Heart right ventricle (tissue), 16 donors: Measurements from ENCODE around the gene COMT. TPM values are rescaled to one million over a fixed set of nuclear protein-coding genes. Genes with fewer than 3 reads are reported as not detected.
A peak's percentile ranks its signal among the peaks of the same experiment; 100 is the strongest.

Source experiments
- ATAC-seq, 8 donors: fragments of 200-7000 bp; cut with Tn5 transposase; one replicate each; pipeline ENCODE4 v1.9.1; 2020; ENCODE audit warnings: mild to moderate bottlenecking in 8 of 8, moderate library complexity in 8 of 8, moderate number of reproducible peaks in 1 of 8
- DNase-seq, 2 donors: peaks; one replicate each; pipeline ENCODE4 v3.0.0-alpha.2; 2020
- H3K27ac ChIP-seq, 10 donors: fragments of 200-600 bp; sonication (generic) in 2 of 10; one replicate each; pipeline versions ENCODE4 v1.5.0 to v1.8.0; 2020 to 2022; ENCODE audit warnings: mild to moderate bottlenecking in 3 of 10
- H3K27me3 ChIP-seq, 7 donors: fragments of 200-600 bp; one replicate each; pipeline ENCODE4 v1.8.0; 2021 to 2022; ENCODE audit warnings: mild to moderate bottlenecking in 2 of 7
- H3K36me3 ChIP-seq, 9 donors: fragments of 200-600 bp; sonication (generic) in 1 of 9; one replicate each; pipeline versions ENCODE4 v1.5.0 to v1.8.0; 2020 to 2022; ENCODE audit warnings: mild to moderate bottlenecking in 2 of 9
- H3K4me1 ChIP-seq, 9 donors: fragments of 200-600 bp; sonication (generic) in 1 of 9; one replicate each; pipeline versions ENCODE4 v1.5.0 to v1.8.0; 2020 to 2022; ENCODE audit warnings: mild to moderate bottlenecking in 4 of 9
- H3K4me3 ChIP-seq, 10 donors: fragments of 200-600 bp; sonication (generic) in 2 of 10; one replicate each; pipeline versions ENCODE4 v1.5.0 to v1.8.0; 2020 to 2022; ENCODE audit warnings: mild to moderate bottlenecking in 7 of 10, moderate library complexity in 2 of 10
- H3K9me3 ChIP-seq, 11 donors: fragments of 200-600 bp in 10 of 11; sonication (generic) in 2 of 11; one replicate each; pipeline versions ENCODE4 v1.5.0 to v1.8.0; 2013 to 2022; ENCODE audit warnings: mild to moderate bottlenecking in 2 of 11, control low read depth in 1 of 11, moderate library complexity in 1 of 11
- CTCF ChIP-seq, 9 donors: fragments of 200-600 bp; sonication (generic) in 2 of 9; IDR thresholded peaks; one replicate each; pipeline versions ENCODE4 v1.5.0 to v1.8.0; 2021 to 2022; ENCODE audit warnings: antibody characterized with exemption in 9 of 9, mild to moderate bottlenecking in 5 of 9, moderate library complexity in 1 of 9
- WGBS, 2 donors: extraction: QIAGEN DNeasy Blood & Tissue Kit; methylation state at CpG; one replicate each; pipeline ENCODE4 v1.1.7; 2013; ENCODE audit warnings: inconsistent platforms in 1 of 2; 5-methylcytosine and 5-hydroxymethylcytosine counted together
- intact Hi-C, 10 donors: fragments of 100-400 bp; cut with DNase I; formaldehyde crosslinking; loops; one replicate each; pipeline versions ENCODE4 v1.11.1 to v1.14.2; 2022
- polyA plus RNA-seq, 2 donors: library from polyadenylated mRNA; stranded (reverse); fragments of 200-250 nt; gene quantifications; one replicate each; pipeline ENCODE4 v1.2.3, GENCODE V29; 2013
- total RNA-seq, 10 donors: library from RNA; stranded (reverse); fragmentation: NEBNext Ultra II Directional in 3 of 10; extraction: Animal tissue kit (Norgen Biotek cat#: 25700) in 3 of 10; gene quantifications; one replicate each; pipeline versions ENCODE4 v1.2.1 to v1.2.4, GENCODE V29; 2021 to 2023
- donor health status: Arrhythmogenic right ventricular cardiomyopathy.
- donor health status: ischemic (EF 13 %, LVEDD 7.1; RV severe dilation, severe dysfunction).
- donor health status: healthy with polysubstance abuse.
- donor health status: DM: no; HTN: yes; CAD: no.
- donor health status: DM: no; HTN: no; CAD: no.
- donor health status: ischemic (EF 25% LVEDD 6.9; RV normal size, moderate dysfunction).
- donor health status: ischemic (EF 25% LVEDD 5.7; RV mildly dilated, moderate dysfunction).
- donor health status: healthy.
- donor health status: DM: yes; HTN: yes; CAD: no.
- donor health status: Ischemic cardiomyopathy.
- donor health status: ischemic (EF 35%, LVEDD 5.7; RV mildly dilated, moderate dysfunction).
- donor health status: nonischemic (EF 11% LVEDD 7.7; RV severe dilation, severe dysfunction).
- donor health status: DM: yes; HTN: yes; CAD: no.
- donor health status: PGD.
- donor health status: ischemic (EF 29% LVEDD 5.4; RV normal size, mild dysfunction).
- donor health status: nonischemic (EF 23%, LVEDD 6.1; RV moderate dilation, normal function).

Gene COMT
- total and polyA plus RNA-seq, 12 donors, result 42.9 to 273 (median 101) TPM

- WGBS, 2 donors, result 93 to 94% methylated on average over 15 of the region's 15 CpGs
- Histone ChIP-seq H3K4me1 (peaks cover 0 to 30% (median 13%) of the 10 kb centered on the region in 9 donors), H3K9me3 (no peaks in the 10 kb centered on the region), H3K36me3 (peaks cover 0 to 61% (median 16%) of the 10 kb centered on the region in 9 donors), H3K4me3 (no peak overlapping the region), H3K27me3 (no peaks in the 10 kb centered on the region), H3K27ac (no peak overlapping the region)
- DNase-seq, result no peak
- no peak for ATAC-seq
- intact Hi-C loops, result loop anchor here in 2 of 10 donors (5.0 to 10.0 kb wide), 2 partner anchors 49 to 51 kb away; no protein-coding TSS in a partner anchor
- TF ChIP-seq CTCF (IDR thresholded peaks at IDR 0.05), result no peak
Observed at GRCh38 chr22:19893363-19893762, 48.2 kb upstream of the COMT start.

GRCh38 chr22:19895160-19895849 lies 46.3 kb upstream of the COMT start:
- Histone ChIP-seq H3K36me3 (peaks cover 0 to 65% (median 16%) of the 10 kb centered on the region in 9 donors), H3K4me3 (no peak overlapping the region), H3K27me3 (no peaks in the 10 kb centered on the region), H3K27ac (no peak overlapping the region), H3K4me1 (peaks cover 0 to 26% (median 13%) of the 10 kb centered on the region in 9 donors), H3K9me3 (no peaks in the 10 kb centered on the region)
- WGBS, 2 donors, result 93 to 96% methylated on average over 23 of the region's 23 CpGs
- no peak for ATAC-seq
- intact Hi-C loops, result loop anchor here in 1 of 10 donors (10.0 kb wide), 1 partner anchor 51 kb away; no protein-coding TSS in a partner anchor
- TF ChIP-seq CTCF (IDR thresholded peaks at IDR 0.05), result no peak
- DNase-seq, result no peak

GRCh38 chr22:19896665-19897355 lies 44.8 kb upstream of the COMT start:
- 86 to 87% methylated on average over 15 of the region's 15 CpGs for WGBS, 2 donors
- peaks cover 0 to 74% (median 16%) of the 10 kb centered on the region in 9 donors for H3K36me3 ChIP-seq
- intact Hi-C loops, result loop anchor here in 1 of 10 donors (10.0 kb wide), 1 partner anchor 52 kb away; no protein-coding TSS in a partner anchor
- DNase-seq (no peak), ATAC-seq (peak in 1 of 8 donors; percentile 30)
- H3K27me3 ChIP-seq, result no peaks in the 10 kb centered on the region
- no peaks in the 10 kb centered on the region for H3K9me3 ChIP-seq
- H3K4me1 ChIP-seq, result peaks cover 0 to 13% (median 8%) of the 10 kb centered on the region in 9 donors
- no peak overlapping the region for H3K27ac ChIP-seq
- H3K4me3 ChIP-seq, result no peak overlapping the region
- no peak for TF ChIP-seq CTCF (IDR thresholded peaks at IDR 0.05)

GRCh38 chr22:19897726-19898125 lies 43.8 kb upstream of the COMT start:
- no peak overlapping the region for H3K27ac ChIP-seq
- TF ChIP-seq CTCF (IDR thresholded peaks at IDR 0.05), result no peak
- H3K27me3 ChIP-seq, result no peaks in the 10 kb centered on the region
- H3K36me3 ChIP-seq, result peaks cover 0 to 82% (median 16%) of the 10 kb centered on the region in 9 donors
- 90 to 92% methylated on average over 16 of the region's 16 CpGs for WGBS, 2 donors
- DNase-seq, result no peak
- no peak overlapping the region for H3K4me3 ChIP-seq
- peaks cover 0 to 3% (median 0%) of the 10 kb centered on the region in 9 donors for H3K4me1 ChIP-seq
- ATAC-seq, result no peak
- no peaks in the 10 kb centered on the region for H3K9me3 ChIP-seq
- intact Hi-C loops, result loop anchor here in 1 of 10 donors (10.0 kb wide), 1 partner anchor 53 kb away; no protein-coding TSS in a partner anchor
